ES-I3 (cell line): ENCODE data around the gene ARHGEF19.
"Not testable (repeated sequence)": the region's sequence is repeated elsewhere in the genome, so short reads cannot be mapped to it uniquely, and the experiment has no call there.

Source experiments
- H3K36me3 ChIP-seq: 2 replicates; pipeline ENCODE4 v1.6.1; 2013; ENCODE audit warnings: mild to moderate bottlenecking, low read length, control low read depth, moderate library complexity; ENCODE audit not compliant: insufficient read depth
- H3K4me1 ChIP-seq: 2 replicates; pipeline ENCODE4 v1.6.1; 2013; ENCODE audit warnings: mild to moderate bottlenecking, control low read depth, low read length; ENCODE audit not compliant: insufficient read depth
- H3K9ac ChIP-seq: 2 replicates; pipeline ENCODE4 v1.6.1; 2013; ENCODE audit warnings: low read depth, mild to moderate bottlenecking, low read length, moderate library complexity
- H3K9me3 ChIP-seq: 2 replicates; pipeline ENCODE4 v1.6.1; 2013; ENCODE audit warnings: mild to moderate bottlenecking, low read length, moderate library complexity; ENCODE audit not compliant: control insufficient read depth, insufficient read depth

Gene ARHGEF19

DNA sequence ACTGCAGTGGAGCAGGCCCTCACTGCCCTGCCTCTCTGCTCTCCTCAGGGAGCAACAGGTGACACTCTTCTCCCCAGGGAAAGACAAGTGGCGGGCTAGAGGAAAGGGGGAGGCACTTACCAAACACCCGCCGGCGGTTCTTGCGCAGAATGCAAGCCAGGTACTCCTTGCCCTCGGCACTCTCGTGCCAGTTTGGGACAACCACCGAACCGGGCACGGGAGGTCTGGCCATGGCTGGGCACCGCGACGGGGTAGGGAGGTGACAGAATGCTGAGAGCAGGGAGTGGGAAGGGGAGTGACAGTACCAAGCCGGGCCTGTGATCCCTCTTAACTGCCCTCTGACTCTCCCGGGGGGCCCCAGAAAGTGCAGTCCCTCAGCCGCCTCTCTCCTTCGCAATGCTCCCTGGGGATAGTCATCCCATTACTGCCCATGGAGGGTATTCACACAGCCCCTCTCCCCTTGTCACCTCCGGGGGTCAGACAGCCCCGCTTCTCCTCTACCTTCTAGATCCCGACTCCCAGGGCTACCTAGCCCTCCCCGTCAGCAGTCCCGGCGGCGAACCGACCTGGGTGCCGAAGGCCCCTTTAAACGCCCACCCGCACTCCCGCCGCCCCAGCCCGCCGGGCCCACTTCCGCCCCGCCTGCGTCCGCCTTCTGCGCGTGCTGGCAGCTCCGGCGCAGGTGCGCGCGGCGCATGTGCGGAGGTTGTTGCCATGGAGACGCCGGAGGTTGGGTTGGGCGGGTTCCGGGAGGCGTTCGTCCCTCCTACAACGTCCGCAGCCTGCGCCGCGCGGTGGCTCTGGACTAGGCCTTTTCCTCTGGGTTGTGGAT, 24.3 kb upstream of the ARHGEF19 start, which contains the start of gene CPLANE2:
TSS of gene CPLANE2 (minus strand) at position 673 of the 832 bp plus-strand sequence. CDS start at position 232, 441 bp downstream.
- peaks cover 11% of the 10 kb centered on the region; the same call in 1 of the 2 replicates for H3K4me1 ChIP-seq
- H3K9ac ChIP-seq: peak within 1 kb of the TSS; percentile 83
- H3K9me3 ChIP-seq: no peaks in the 10 kb centered on the region
- H3K36me3 ChIP-seq: no peaks in the 10 kb centered on the region

DNA sequence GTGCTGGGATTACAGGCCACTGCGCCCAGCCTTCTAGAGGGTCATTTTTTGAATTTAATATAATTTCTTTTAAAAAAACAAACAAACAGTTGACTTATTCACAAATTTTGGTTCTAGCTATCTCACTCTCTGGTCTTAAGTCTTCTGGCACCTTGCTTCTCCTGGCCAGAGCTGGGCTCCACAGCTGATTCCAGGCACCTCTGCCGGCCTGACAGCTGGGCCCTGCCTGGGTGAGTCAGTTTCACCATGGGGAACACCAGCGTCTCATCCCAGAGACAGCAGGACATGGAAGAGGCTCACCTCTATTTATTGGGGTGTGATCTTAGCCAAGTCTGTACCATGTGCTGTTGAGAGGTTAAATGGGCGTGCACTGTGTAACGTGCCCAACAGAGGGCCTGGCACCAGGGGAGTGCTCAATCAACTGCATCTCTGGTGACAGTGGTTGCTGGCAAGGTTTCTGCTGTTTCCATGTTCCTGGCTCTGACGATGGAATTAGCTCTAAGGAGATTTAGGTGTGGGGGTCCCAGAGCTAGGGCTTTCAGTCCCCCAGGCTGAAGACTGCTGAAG, 23.6 kb upstream of the ARHGEF19 start:
- Histone ChIP-seq H3K4me1 (peaks cover 11% of the 10 kb centered on the region; the same call in 1 of the 2 replicates), H3K9ac (peak overlapping the region; percentile 83; the same call in 1 of the 2 replicates), H3K9me3 (no peaks in the 10 kb centered on the region), H3K36me3 (no peaks in the 10 kb centered on the region)

DNA sequence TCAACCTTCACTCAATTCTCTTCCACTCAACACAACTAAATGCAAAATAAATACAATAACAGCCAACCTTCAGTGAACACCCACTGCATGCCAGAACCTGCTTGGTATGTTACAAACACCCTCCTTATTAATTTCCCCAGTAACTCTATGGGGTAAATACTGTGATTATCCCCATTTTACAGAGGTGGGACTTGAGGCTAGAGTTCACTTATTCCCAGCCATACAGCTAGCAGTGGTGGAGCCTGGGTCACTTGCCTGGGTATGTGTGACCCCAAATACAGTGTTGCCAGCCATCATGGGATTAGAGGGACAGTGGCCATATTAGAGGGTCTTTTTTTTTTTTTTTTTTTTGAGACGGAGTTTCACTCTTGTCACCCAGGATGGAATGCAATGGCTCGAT, 22.9 kb upstream of the ARHGEF19 start:
- no peaks in the 10 kb centered on the region for H3K9me3 ChIP-seq
- H3K36me3 ChIP-seq: no peaks in the 10 kb centered on the region
- H3K4me1 ChIP-seq: peaks cover 11% of the 10 kb centered on the region; the same call in 1 of the 2 replicates
- no peak overlapping the region for H3K9ac ChIP-seq

DNA sequence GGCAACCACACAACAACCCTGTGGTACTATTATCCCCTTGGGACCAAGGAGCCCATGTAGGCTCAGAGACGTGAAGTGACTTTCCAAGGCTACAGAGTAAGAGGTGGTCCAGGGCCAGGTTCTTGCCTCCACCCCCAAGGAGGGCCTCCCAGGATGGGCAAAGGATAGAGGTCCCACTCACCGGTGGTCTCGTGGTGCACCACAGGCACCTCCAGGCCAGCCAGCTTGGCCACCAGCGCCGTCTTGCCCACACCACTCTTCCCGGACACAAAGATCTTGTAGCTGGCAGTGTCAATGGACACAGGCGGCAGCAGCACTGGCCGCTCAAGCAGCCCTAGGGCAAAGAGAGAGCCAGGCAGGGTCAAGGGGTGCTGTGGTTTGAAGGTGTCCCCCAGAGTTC, 21.0 kb upstream of the ARHGEF19 start:
- no peaks in the 10 kb centered on the region for H3K9me3 ChIP-seq
- H3K9ac ChIP-seq: no peak overlapping the region
- H3K4me1 ChIP-seq: peaks cover 11% of the 10 kb centered on the region; the same call in 1 of the 2 replicates
- no peaks in the 10 kb centered on the region for H3K36me3 ChIP-seq

DNA sequence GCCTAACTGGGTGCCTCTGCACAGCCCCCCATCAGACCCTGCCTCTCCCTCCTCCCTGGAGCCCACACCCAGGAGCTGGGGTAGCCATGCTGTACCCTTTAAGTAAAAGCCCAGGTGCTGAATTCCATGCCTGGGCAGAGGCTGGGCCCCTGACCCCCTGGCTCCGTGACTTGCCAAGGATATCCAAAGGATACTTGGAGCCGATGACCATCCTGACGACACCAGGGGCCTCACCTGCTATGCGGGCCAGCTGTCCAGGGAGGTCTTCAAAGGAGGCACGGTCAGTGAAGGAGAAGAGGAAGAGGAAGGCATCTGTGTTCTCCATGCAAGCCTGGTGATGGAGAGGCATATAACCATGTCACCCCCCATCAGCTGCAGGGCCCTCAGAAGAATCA, 19.9 kb upstream of the ARHGEF19 start:
- H3K9ac ChIP-seq: no peak overlapping the region
- no peaks in the 10 kb centered on the region for H3K9me3 ChIP-seq
- no peaks in the 10 kb centered on the region for H3K36me3 ChIP-seq
- peaks cover 6% of the 10 kb centered on the region; the same call in 1 of the 2 replicates for H3K4me1 ChIP-seq

DNA sequence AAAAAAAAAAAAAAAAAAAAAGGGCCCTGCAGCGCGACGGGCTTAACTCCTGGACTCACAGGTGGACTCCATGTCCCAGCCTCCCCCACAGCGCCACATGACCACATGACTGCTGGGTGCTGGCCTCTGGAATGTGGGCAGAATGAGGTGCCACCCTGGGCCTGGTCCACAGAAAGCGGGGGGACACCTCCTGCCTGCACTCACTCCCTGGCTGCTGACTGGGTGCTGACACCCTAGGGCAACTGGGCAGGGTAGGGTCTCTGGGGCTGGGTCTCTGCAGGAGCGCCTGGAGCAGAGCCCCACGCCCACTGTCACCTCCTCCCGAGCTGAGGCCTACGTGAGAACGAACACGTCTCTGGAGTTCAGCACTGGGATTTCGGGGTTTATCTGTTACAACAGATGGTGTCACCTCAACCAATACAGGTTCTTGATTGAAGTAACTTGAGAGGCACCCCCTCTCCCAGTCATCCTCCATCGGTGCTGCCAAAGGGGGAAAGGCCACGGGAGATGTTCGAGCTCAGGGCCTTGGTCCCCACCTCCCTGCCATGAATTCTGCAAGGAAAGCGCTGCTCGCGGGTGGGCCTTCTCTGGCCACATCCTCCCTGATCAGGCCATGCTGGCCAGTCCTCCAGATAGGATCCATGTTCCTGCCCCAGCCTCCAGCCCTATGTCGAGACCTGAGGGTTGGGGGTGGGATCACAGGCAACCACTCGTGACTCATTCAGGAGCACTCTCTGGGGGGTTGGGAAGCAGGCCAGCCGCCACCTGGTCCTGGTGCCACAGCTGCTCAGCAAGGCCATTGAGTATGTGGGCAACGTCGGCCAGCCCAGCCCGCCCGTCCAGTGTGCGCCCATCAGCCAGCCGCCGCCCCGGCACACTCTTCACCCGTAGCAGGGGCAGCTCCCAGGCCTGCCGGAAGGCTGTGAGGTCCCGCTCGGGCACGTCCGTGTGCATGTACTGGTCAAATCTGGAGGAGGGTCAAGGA, 19.2 kb upstream of the ARHGEF19 start:
- Histone ChIP-seq H3K4me1 (peaks cover 5% of the 10 kb centered on the region; the same call in 1 of the 2 replicates), H3K9me3 (no peaks in the 10 kb centered on the region), H3K36me3 (no peaks in the 10 kb centered on the region), H3K9ac (no peak overlapping the region)

DNA sequence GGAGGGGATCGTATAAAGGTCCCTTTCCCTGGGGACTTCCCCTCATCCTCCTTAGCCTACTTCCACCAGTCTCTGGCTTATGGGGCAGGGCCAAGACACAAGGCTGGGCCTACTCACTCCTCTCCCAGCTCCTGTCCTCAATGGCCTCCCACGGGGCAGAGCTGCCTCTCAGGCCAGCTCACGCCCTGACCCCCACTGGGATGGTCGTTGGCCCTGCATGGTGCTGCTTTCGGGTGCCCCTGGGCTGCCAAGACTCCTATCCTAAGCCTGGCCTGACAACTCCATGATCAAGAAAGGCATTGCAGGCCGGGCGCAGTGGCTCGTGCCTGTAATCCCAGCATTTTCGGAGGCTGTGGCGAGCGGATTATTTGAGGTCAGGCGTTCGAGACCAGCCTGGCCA, 18.3 kb upstream of the ARHGEF19 start:
- Histone ChIP-seq H3K4me1 (no peaks in the 10 kb centered on the region), H3K36me3 (no peaks in the 10 kb centered on the region), H3K9ac (no peak overlapping the region), H3K9me3 (no peaks in the 10 kb centered on the region)

DNA sequence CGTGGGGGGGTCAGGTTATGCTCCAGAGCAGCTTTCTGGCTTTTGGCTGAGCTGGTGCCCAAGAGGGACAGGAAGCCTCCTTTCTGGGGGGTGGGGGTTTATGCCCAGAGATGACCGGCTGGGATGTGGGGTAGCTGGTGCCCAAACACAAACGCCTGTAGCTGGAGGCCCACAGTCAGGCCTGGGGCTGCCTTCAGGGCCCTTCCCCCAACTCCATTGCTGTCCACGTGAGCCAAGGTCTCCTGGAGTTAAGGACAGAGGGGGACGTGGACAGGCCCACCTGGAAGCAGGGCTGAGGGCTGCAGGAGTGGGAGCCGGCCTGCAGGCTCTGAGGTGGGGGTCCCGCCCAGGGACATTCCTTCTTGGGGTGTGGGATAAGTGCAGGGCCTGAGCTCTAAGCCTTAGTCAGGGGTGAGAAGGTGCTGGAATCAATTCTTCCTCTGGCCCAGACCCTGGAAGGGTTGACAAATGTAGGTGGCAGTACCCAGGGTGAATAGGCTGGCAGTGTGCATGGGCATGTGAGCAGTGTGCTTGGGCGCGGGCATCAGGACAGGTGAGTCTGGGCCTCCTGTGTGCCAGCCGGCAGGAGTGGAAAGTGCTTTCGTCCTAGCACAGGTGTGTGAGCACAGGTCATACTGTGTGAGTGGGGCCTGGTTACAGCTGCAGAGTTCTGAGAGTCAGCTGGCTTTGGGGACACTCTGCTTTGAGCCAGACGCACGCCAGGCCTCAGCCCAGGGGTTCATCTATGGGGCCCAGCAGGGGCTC, 17.7 kb upstream of the ARHGEF19 start:
- Histone ChIP-seq H3K4me1 (no peaks in the 10 kb centered on the region), H3K9ac (no peak overlapping the region), H3K36me3 (no peaks in the 10 kb centered on the region), H3K9me3 (no peaks in the 10 kb centered on the region)

DNA sequence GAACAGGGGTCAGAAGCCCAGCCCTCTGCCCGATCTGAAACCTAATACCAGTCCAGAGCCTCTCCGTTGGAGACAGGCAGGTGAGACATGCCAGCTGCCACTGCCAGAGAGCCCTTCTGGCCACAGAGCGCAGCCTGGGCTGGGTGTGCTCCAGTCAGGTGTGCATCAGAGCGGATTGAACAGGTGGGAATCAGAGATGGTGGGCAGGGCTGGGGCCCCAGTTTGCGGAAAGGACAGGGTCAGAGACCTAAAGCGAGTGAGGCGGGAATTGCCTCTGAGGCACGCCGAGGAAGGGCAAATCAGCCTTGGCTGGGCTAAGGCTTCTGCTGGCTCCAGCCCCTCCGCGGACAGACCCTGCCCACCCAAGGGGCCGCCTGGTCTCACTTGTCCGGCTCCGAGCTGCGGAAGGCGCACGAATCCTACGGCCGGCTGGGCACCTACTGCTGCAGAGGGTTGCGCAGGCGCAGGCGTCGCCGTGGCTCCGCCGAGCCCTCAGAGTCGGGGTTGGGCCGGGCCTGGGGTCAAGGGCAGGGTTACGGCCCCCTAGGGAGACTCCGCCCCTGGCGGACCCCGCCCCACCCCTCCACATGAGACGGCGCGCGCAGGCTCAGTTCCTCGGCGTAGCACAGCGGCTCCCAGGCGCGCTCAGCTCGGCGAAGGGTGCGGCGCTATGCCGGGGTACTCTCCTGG, 14.2 kb upstream of the ARHGEF19 start:
- H3K9me3 ChIP-seq: no peaks in the 10 kb centered on the region
- H3K4me1 ChIP-seq: no peaks in the 10 kb centered on the region
- H3K9ac ChIP-seq: peak overlapping the region; percentile 65
- no peaks in the 10 kb centered on the region for H3K36me3 ChIP-seq

DNA sequence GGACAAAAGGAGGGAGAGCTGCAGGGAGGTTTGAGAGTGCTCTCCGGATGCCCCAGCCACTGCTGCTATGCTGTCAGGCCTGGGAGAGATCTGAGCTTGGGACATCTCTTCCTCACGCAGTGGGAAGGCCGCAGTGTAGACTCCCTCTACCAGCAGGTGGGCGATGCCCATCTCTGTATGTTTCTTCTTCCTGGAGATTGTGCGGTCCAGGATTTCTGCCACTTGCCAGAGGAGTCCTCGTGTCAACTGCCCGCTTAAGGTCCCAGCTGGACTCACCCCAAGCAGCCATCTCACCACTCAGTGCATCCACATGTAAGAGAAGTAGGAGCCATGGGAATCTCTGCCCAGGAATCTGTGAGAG, 13.7 kb upstream of the ARHGEF19 start:
- Histone ChIP-seq H3K9me3 (no peaks in the 10 kb centered on the region), H3K4me1 (no peaks in the 10 kb centered on the region), H3K36me3 (no peaks in the 10 kb centered on the region), H3K9ac (peak overlapping the region; percentile 65)

DNA sequence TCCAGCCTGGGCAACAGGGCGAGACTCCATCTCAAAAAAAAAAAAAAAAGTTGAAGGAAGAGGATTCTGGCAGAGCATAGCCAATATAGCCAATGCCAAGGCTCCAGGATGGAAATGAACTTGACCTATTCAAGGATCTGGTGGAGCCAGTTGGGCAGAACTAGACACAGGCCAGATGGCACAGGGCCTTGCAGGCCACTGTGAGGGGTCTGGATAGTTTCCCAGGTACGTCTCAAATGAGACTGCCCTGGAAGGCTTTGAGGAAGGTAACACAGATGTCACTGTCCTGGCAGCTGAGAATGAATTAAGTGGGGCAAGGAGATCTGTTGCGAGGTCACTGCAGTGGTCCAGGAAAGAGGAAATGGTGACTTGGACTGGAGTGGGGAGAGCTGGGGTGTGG, 12.0 kb upstream of the ARHGEF19 start:
- Histone ChIP-seq H3K9ac (no peak overlapping the region), H3K9me3 (no peaks in the 10 kb centered on the region), H3K36me3 (no peaks in the 10 kb centered on the region), H3K4me1 (no peaks in the 10 kb centered on the region)

DNA sequence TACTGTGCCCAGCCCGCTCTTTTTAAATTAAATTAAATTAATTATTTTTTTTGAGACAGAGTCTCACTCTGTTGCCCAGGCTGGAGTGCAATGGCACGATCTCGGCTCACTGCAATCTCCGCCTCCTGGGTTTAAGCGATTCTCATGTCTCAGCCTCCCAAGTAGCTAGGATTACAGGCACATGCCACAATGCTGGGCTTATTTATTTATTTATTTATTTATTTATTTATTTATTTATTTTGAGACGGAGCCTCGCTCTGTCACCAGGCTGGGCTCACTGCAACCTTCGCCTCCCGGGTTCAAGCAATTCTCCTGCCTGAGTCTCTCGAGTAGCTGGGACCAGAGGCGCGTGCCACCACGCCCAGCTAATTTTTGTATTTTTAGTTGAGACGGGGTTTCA, 10.3 kb upstream of the ARHGEF19 start:
- not testable (repeated sequence) for H3K4me1 ChIP-seq, H3K9ac ChIP-seq, H3K9me3 ChIP-seq, H3K36me3 ChIP-seq

DNA sequence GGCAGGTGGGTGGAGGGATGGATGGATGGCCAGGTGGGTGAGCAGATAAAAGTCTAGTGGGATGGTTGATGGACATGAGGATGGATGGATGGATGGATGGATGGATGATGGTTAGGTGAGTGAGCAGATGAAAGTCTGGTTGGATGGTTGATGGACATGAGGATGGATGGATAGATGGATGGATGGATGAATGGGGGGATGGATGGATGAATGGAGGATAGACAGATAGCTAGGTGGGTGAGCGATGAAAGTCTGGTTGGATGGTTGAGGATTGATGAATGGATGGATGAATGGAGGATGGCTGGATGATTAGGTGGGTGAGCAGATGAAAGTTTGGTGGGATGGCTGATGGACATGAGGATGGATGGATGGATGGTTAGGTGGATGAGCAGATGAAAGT, 9.0 kb upstream of the ARHGEF19 start:
- Histone ChIP-seq H3K9me3 (no peaks in the 10 kb centered on the region), H3K4me1 (no peaks in the 10 kb centered on the region), H3K36me3 (no peaks in the 10 kb centered on the region), H3K9ac (no peak overlapping the region)
